SJSA1 (cell line): ENCODE measurements around the gene INHBB. TPM values are rescaled to one million over a fixed set of nuclear protein-coding genes. Genes with fewer than 3 reads are reported as not detected.
"Not testable (repeated sequence)": the region's sequence is repeated elsewhere in the genome, so short reads cannot be mapped to it uniquely, and the experiment has no call there.

Experiments used
- DNase-seq, 2 experiments: peaks; one replicate each; pipeline ENCODE4 v3.0.0-alpha.2; 2015 to 2020; ENCODE audit warnings: low spot score in 2 of 2, low read depth in 1 of 2
- H3K27ac ChIP-seq: fragments of 250-450 bp; sonication (Bioruptor Pico); 2 replicates; pipeline ENCODE4 v1.5.1; 2020; ENCODE audit warnings: mild to moderate bottlenecking, moderate library complexity
- H3K27me3 ChIP-seq: fragments of 250-450 bp; sonication (Bioruptor Pico); replicated peaks from 2 replicates; pipeline ENCODE4 v1.5.1; 2020; ENCODE audit warnings: mild to moderate bottlenecking, moderate library complexity
- H3K36me3 ChIP-seq: fragments of 250-450 bp; sonication (Bioruptor Pico); 2 replicates; pipeline ENCODE4 v1.5.1; 2020; ENCODE audit warnings: mild to moderate bottlenecking
- H3K4me1 ChIP-seq: fragments of 250-450 bp; sonication (Bioruptor Pico); replicated peaks from 2 replicates; pipeline ENCODE4 v1.6.1; 2021; ENCODE audit warnings: mild to moderate bottlenecking
- H3K4me3 ChIP-seq: fragments of 250-450 bp; sonication (Bioruptor Pico); 2 replicates; pipeline ENCODE4 v1.5.1; 2020; ENCODE audit warnings: mild to moderate bottlenecking
- H3K9me3 ChIP-seq: fragments of 250-450 bp; sonication (Bioruptor Pico); replicated peaks from 2 replicates; pipeline ENCODE4 v1.5.1; 2020; ENCODE audit warnings: mild to moderate bottlenecking
- total RNA-seq: library from RNA; depleted of rRNA; stranded (reverse); fragments of >200 nt; shearing (Covaris generic); gene quantifications from 2 replicates; pipeline ENCODE4 v1.2.3, GENCODE V29; 2014

The INHBB gene
- total RNA-seq, 1 experiment from 2014 or later: 0.16 TPM

DNA sequence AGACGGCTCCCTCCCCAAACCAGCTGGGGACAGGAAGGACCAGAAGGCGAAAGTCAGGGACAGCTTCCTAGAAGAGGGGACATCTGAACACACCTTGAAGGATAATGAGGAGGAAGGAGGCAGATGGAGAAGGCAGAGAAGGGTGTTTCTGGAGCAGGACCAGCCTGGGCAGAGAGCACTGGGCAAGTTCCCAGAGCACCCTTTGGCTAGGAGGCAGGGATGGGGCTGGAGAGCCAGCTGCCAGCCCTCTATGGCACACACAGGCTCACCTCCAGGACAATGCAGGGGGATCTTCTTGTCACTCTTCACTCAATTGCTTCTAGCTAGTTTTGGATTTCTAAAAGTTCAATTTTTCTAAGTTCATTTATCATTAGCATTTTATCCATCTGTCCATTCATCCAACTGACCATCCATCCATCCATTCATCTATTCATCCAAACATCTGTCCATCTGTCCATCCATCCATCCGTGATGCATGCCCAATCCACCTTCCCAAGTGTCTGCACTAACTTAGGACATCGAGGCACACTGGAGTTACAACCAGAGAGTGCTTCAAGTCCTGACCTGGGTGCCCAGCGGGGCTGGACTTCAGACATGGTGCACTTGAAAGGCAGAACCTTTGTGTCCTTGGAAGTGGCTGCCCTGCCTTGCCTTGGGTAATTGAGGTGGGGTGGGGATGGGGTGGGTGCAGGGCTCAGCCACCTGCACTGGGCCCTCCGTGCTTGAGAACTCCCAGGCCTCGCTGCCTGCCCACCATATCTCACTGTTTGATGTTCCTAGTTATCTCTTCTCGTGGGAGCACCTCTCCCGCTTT lies 42.5 kb downstream of the INHBB start:
- Histone ChIP-seq H3K27ac (no peak overlapping the region), H3K4me1 (peaks cover 13% of the 10 kb centered on the region), H3K4me3 (no peak overlapping the region), H3K9me3 (no peaks in the 10 kb centered on the region), H3K27me3 (peaks cover 5% of the 10 kb centered on the region), H3K36me3 (no peaks in the 10 kb centered on the region)
- no peak for DNase-seq

DNA sequence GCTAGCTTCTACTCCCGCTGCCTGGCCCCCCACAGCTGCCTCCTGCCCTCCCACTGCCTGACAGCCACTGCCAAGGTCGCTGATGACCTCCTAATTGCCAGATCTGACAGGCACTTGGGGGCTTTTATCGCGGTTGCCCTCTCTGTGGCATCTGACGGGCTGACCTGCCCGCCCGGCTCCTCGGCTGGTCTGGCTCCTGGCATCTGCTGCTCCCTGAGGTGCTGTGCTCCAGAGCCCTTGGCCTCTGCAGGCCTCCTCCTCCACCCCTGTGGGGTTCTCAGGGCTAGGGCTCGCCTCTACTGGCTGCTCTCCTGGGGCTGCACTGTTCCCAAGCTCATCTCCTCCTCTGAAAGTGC lies 43.1 kb downstream of the INHBB start:
- Histone ChIP-seq H3K27ac (no peak overlapping the region), H3K4me3 (no peak overlapping the region), H3K9me3 (no peaks in the 10 kb centered on the region), H3K36me3 (no peaks in the 10 kb centered on the region; the same call in 1 of the 2 replicates), H3K4me1 (peaks cover 15% of the 10 kb centered on the region), H3K27me3 (peaks cover 5% of the 10 kb centered on the region)
- DNase-seq: peak in 1 of 2 experiments; percentile 36

DNA sequence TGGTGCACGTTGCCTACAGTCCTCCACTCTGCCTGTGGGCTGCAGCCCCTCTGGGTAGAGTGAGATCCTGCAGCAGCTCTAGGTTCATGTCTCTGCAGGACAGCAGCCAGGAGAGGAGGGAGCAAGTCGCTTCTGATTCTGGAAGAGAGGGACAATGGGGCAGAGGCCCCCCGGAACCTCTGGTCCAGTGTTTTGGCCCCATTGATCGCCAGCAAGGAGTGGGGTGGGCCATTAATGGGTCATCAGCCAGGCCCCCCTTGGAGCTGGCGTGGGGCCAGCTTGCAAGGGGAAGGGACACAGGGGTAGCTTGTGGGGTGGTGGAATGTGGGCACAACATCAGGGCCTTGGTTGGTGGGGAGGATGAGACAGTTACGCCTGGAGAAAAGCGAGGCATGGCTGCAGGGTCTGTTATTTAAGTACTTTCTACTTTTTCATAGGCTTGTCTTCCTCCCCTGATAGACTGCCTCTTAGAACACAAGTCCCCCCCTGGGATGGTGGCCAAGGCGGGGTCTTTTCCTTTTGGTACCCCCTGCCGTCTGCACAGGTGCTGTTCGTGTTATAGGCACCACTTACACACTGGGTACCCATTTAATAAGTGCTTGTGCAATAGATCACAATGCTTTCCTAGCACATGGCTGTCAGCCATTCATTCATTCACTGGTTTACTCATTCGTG lies 44.6 kb downstream of the INHBB start:
- H3K36me3 ChIP-seq: no peaks in the 10 kb centered on the region; the same call in 1 of the 2 replicates
- DNase-seq: peak in 1 of 2 experiments; percentile 36
- no peaks in the 10 kb centered on the region for H3K9me3 ChIP-seq
- no peak overlapping the region for H3K4me3 ChIP-seq
- H3K27ac ChIP-seq: no peak overlapping the region
- H3K4me1 ChIP-seq: peaks cover 15% of the 10 kb centered on the region
- peaks cover 5% of the 10 kb centered on the region for H3K27me3 ChIP-seq

- not testable (repeated sequence) for H3K27me3 ChIP-seq
Observed at GRCh38 chr2:120391382-120391781, 45.4 kb downstream of the INHBB start.

GRCh38 chr2:120391911-120392665 lies 46.2 kb downstream of the INHBB start:
- no peak overlapping the region for H3K4me3 ChIP-seq
- H3K27ac ChIP-seq: no peak overlapping the region
- H3K36me3 ChIP-seq: no peaks in the 10 kb centered on the region; the same call in 1 of the 2 replicates
- peaks cover 5% of the 10 kb centered on the region for H3K27me3 ChIP-seq
- peak in 1 of 2 experiments; percentile 35 for DNase-seq
- H3K9me3 ChIP-seq: no peaks in the 10 kb centered on the region
- H3K4me1 ChIP-seq: peaks cover 25% of the 10 kb centered on the region

More at GRCh38 chr2:120391382-120391781, 45.4 kb downstream of the INHBB start:
- not testable (repeated sequence) for H3K9me3 ChIP-seq, H3K27ac ChIP-seq, DNase-seq, H3K36me3 ChIP-seq, H3K4me3 ChIP-seq
- H3K4me1 ChIP-seq: peaks cover 18% of the 10 kb centered on the region

- Histone ChIP-seq H3K27ac (no peak overlapping the region), H3K4me1 (peaks cover 34% of the 10 kb centered on the region), H3K9me3 (no peaks in the 10 kb centered on the region), H3K36me3 (no peaks in the 10 kb centered on the region; the same call in 1 of the 2 replicates), H3K27me3 (peaks cover 5% of the 10 kb centered on the region), H3K4me3 (no peak overlapping the region)
- peak in 1 of 2 experiments; percentile 41 for DNase-seq
Observed at GRCh38 chr2:120392923-120393322, 47.0 kb downstream of the INHBB start.

GRCh38 chr2:120393456-120393855 lies 47.5 kb downstream of the INHBB start:
- Histone ChIP-seq H3K36me3 (no peaks in the 10 kb centered on the region; the same call in 1 of the 2 replicates), H3K27me3 (peaks cover 5% of the 10 kb centered on the region), H3K4me3 (no peak overlapping the region), H3K9me3 (no peaks in the 10 kb centered on the region), H3K4me1 (peaks cover 39% of the 10 kb centered on the region), H3K27ac (no peak overlapping the region)
- DNase-seq: no peak

DNA sequence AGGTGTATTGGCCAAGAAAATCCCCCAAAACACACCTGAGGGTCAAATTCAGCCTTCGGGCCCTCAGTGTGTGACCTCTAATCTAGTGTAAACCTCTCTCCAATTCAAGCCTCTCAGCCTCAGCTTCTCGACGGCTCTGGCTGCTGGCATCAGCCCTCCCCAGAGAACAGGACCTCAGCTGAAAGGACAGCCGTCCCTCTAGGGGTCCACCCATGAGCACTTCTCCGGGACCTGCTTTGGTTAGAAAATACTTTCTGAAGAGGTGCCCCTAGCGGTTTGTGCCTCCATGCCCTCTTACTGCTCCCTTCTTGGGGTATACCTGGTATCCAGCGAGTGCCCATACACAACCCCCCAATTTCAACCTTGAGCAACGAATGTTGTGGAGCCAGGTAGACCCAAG lies 48.8 kb downstream of the INHBB start:
- Histone ChIP-seq H3K27ac (no peak overlapping the region), H3K36me3 (no peaks in the 10 kb centered on the region; the same call in 1 of the 2 replicates), H3K9me3 (no peaks in the 10 kb centered on the region), H3K4me3 (no peak overlapping the region), H3K27me3 (peaks cover 2% of the 10 kb centered on the region; the same call in 1 of the 2 replicates), H3K4me1 (peaks cover 52% of the 10 kb centered on the region)
- no peak for DNase-seq

DNA sequence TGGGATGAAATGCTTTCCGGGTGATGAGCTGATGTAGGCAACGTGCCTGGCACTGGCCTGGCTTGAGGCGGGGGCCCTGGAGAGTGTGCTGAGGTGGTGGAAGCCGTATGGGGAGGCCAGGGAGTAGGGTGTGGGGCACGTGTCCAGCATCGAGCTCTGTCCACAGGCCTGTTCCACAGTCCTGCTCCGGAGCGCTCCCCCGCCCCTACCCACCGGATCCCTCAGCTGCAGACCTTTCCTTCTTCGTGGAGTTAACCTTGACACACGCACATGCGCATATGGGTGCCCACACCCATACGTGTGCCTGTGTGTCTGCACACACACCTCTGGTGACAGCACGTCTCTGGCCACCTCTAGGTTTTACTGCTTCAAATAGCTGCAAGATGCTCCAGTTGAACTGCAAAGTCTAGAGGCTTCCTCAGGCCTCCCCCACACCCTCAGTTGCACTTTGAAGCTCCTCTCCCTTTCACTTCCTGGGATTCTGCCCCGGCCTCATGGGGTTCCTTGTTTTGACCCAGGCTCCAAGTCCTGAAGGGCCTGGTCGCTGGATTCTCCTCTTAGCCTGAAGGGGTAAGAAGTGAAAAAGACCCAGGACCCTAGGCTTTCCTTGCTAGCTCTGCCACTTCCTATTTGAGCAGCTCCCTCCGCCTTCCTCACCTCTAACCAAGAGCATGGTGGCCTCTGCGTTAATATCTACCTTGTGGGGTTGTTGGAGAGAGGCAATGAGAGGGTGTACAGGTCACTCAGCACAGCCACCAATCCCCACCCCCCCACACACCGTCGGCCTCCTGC lies 49.5 kb downstream of the INHBB start:
- Histone ChIP-seq H3K9me3 (no peaks in the 10 kb centered on the region), H3K36me3 (no peaks in the 10 kb centered on the region; the same call in 1 of the 2 replicates), H3K27me3 (no peaks in the 10 kb centered on the region), H3K4me3 (no peak overlapping the region), H3K27ac (no peak overlapping the region), H3K4me1 (peaks cover 55% of the 10 kb centered on the region)
- DNase-seq: peak in 1 of 2 experiments; percentile 33

- DNase-seq: peak in 1 of 2 experiments; percentile 39
- Histone ChIP-seq H3K4me3 (no peak overlapping the region), H3K27me3 (no peaks in the 10 kb centered on the region; the same call in 1 of the 2 replicates), H3K9me3 (no peaks in the 10 kb centered on the region), H3K36me3 (no peaks in the 10 kb centered on the region; the same call in 1 of the 2 replicates), H3K4me1 (peaks cover 55% of the 10 kb centered on the region), H3K27ac (no peak overlapping the region)
Observed at GRCh38 chr2:120396013-120396860, 50.3 kb downstream of the INHBB start.

DNA sequence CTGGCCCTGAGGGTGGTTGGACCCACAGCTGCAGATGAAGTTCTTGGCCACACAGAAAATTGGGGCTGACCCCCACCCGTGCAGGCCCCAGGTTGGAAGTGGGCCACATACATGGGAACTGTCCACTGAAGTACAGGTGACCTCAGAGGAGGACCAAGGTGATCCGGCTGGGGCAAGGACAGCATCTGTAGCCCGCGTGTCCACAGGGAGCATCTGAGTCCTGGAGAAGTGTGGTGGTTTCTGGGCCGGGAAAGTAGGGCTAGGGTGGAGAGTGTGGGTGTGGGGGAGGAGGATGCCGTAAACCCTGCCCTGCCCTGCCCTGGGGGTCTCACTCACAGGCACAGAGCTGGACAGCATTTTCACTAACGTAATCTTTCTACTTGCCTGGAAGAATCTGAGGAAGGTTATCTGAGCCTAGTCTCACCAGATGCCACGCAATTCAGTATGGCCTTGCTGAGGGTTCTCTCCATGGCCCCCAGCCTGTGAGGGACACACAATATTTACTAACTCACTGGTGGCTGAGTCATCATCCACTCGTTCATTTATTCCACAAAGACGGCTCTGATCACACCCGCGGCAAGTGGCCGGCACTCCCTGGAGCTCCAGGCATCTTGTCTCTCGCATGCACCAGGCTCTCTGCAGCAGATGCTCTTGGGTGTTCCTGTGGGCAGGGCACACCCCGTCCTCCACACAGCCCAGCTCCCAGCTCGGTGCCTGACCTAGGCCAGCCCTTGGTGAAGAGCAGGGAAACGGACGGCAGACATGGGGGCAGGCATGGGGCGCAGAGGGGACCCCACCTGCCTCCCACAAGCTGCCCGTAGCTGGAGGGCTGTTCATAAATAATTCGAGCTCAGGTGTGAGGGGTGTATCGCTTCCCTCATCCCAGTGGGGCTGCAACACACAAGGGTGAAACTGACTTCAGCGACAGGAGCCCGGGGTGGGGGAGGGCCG lies 51.2 kb downstream of the INHBB start:
- Histone ChIP-seq H3K4me1 (peaks cover 55% of the 10 kb centered on the region), H3K9me3 (no peaks in the 10 kb centered on the region), H3K4me3 (no peak overlapping the region), H3K27me3 (no peaks in the 10 kb centered on the region; the same call in 1 of the 2 replicates), H3K27ac (peak overlapping the region; percentile 3; the same call in 1 of the 2 replicates), H3K36me3 (no peaks in the 10 kb centered on the region; the same call in 1 of the 2 replicates)
- DNase-seq: peak; percentile 74 to 91
